Stomach (tissue), 4 donors: ENCODE data around the gene KHNYN.

Experiments
- EP300 ChIP-seq: sonication (generic); formaldehyde crosslinking; IDR thresholded peaks from one replicate; pipeline ENCODE4 v1.6.1; 2017; ENCODE audit warnings: antibody characterized with exemption
- POLR2A ChIP-seq, 4 donors: fragments of 450-650 bp; IDR thresholded peaks; one replicate each; pipeline ENCODE4 v1.6.1; 2016; ENCODE audit warnings: antibody characterized with exemption in 4 of 4, control low read depth in 2 of 4, mild to moderate bottlenecking in 1 of 4, moderate library complexity in 1 of 4
- POLR2AphosphoS5 ChIP-seq, 3 donors: sonication (generic); formaldehyde crosslinking; IDR thresholded peaks; one replicate each; pipeline ENCODE4 v1.6.1; 2016; ENCODE audit warnings: antibody characterized with exemption in 3 of 3
- TF ChIP-seq, protein P1 (sequence below), 7 experiments: fragments of 450-650 bp in 4 of 7; fragments of 200-600 bp in 3 of 7; sonication (generic) in 3 of 7; IDR thresholded peaks; one replicate each; pipeline ENCODE4 v1.5.1; 2016 to 2019; ENCODE audit warnings: antibody characterized with exemption in 7 of 7, control low read depth in 2 of 7, mild to moderate bottlenecking in 1 of 7

- TF ChIP-seq, protein P1, sequence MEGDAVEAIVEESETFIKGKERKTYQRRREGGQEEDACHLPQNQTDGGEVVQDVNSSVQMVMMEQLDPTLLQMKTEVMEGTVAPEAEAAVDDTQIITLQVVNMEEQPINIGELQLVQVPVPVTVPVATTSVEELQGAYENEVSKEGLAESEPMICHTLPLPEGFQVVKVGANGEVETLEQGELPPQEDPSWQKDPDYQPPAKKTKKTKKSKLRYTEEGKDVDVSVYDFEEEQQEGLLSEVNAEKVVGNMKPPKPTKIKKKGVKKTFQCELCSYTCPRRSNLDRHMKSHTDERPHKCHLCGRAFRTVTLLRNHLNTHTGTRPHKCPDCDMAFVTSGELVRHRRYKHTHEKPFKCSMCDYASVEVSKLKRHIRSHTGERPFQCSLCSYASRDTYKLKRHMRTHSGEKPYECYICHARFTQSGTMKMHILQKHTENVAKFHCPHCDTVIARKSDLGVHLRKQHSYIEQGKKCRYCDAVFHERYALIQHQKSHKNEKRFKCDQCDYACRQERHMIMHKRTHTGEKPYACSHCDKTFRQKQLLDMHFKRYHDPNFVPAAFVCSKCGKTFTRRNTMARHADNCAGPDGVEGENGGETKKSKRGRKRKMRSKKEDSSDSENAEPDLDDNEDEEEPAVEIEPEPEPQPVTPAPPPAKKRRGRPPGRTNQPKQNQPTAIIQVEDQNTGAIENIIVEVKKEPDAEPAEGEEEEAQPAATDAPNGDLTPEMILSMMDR (IDR thresholded peaks at IDR 0.05), result no peak
- TF ChIP-seq POLR2A (IDR thresholded peaks at IDR 0.05), result no peak
- no peak for TF ChIP-seq EP300
- no peak for TF ChIP-seq POLR2AphosphoS5 (IDR thresholded peaks at IDR 0.05)
Observed at GRCh38 chr14:24404814-24405213, 24.9 kb upstream of the KHNYN start.
